ENCODE data around the gene TVP23B.
"Not testable (repeated sequence)": the region's sequence is repeated elsewhere in the genome, so short reads cannot be mapped to it uniquely, and the experiment has no call there.

TVP23B gene

GRCh38 chr17:18815924-18816323, 34.9 kb downstream of the TVP23B start:
- H3K27ac ChIP-seq (replicated peaks); H3K27me3 ChIP-seq (ENCODE audit: insufficient read depth, poor library complexity, severe bottlenecking); H3K4me3 ChIP-seq (replicated peaks; ENCODE audit: insufficient read depth, low read length); DNase-seq (ENCODE audit: low read depth in 1 of 2, low spot score in 1 of 2): not testable (repeated sequence)

GRCh38 chr17:18816489-18817371, 35.7 kb downstream of the TVP23B start:
- not testable (repeated sequence) for H3K27me3 ChIP-seq (ENCODE audit: insufficient read depth, poor library complexity, severe bottlenecking); H3K27ac ChIP-seq (replicated peaks); H3K4me3 ChIP-seq (replicated peaks; ENCODE audit: insufficient read depth, low read length)
- peak in 1 of 2 experiments; percentile 29 for DNase-seq (ENCODE audit: low read depth in 1 of 2, low spot score in 1 of 2)

- not testable (repeated sequence) for H3K27ac ChIP-seq (replicated peaks); DNase-seq (ENCODE audit: low read depth in 1 of 2, low spot score in 1 of 2)
Measured at GRCh38 chr17:18821430-18821829, 40.4 kb downstream of the TVP23B start.

GRCh38 chr17:18827613-18828012, 46.6 kb downstream of the TVP23B start:
- H3K4me3 ChIP-seq (replicated peaks; ENCODE audit: insufficient read depth, low read length); DNase-seq (ENCODE audit: low read depth in 1 of 2, low spot score in 1 of 2); H3K27me3 ChIP-seq (ENCODE audit: insufficient read depth, poor library complexity, severe bottlenecking); H3K27ac ChIP-seq (replicated peaks): not testable (repeated sequence)

More at GRCh38 chr17:18821430-18821829, 40.4 kb downstream of the TVP23B start:
- not testable (repeated sequence) for H3K27me3 ChIP-seq (ENCODE audit: insufficient read depth, poor library complexity, severe bottlenecking); H3K4me3 ChIP-seq (replicated peaks; ENCODE audit: insufficient read depth, low read length)

GRCh38 chr17:18848501-18848900, 67.5 kb downstream of the TVP23B start:
- TF ChIP-seq REST (IDR thresholded peaks at IDR 0.05; ENCODE audit: insufficient replicate concordance, low read depth) (no peak), CTCF (IDR thresholded peaks at IDR 0.05; ENCODE audit: insufficient read depth, low read length) (no peak), SPI1 (IDR thresholded peaks at IDR 0.05; ENCODE audit: borderline replicate concordance, low read depth) (no peak), GABPA (IDR thresholded peaks at IDR 0.05; ENCODE audit: low read depth) (no peak), POLR2AphosphoS5 (IDR thresholded peaks at IDR 0.05; ENCODE audit: low read depth) (no peak)

GRCh38 chr17:18850679-18851078, 69.7 kb downstream of the TVP23B start:
- H3K4me3 ChIP-seq (replicated peaks; ENCODE audit: insufficient read depth, low read length) = no peak overlapping the region
- DNase-seq (ENCODE audit: low read depth in 1 of 2, low spot score in 1 of 2) = no peak
- TF ChIP-seq CTCF (IDR thresholded peaks at IDR 0.05; ENCODE audit: insufficient read depth, low read length) (no peak), GABPA (IDR thresholded peaks at IDR 0.05; ENCODE audit: low read depth) (no peak), POLR2AphosphoS5 (IDR thresholded peaks at IDR 0.05; ENCODE audit: low read depth) (no peak)
- H3K27ac ChIP-seq (replicated peaks) = no peak overlapping the region
- no peaks in the 10 kb centered on the region for H3K27me3 ChIP-seq (ENCODE audit: insufficient read depth, poor library complexity, severe bottlenecking)

More at GRCh38 chr17:18848501-18848900, 67.5 kb downstream of the TVP23B start:
- no peak overlapping the region for H3K27ac ChIP-seq (replicated peaks)
- H3K4me3 ChIP-seq (replicated peaks; ENCODE audit: insufficient read depth, low read length) = no peak overlapping the region
- DNase-seq (ENCODE audit: low read depth in 1 of 2, low spot score in 1 of 2) = no peak
- H3K27me3 ChIP-seq (ENCODE audit: insufficient read depth, poor library complexity, severe bottlenecking) = no peaks in the 10 kb centered on the region
